Activated CD4-positive, alpha-beta T cell treated with anti-CD3 and anti-CD28 coated beads, Interleukin-2, amount 10 ng/mL, durations not matched to agents 24 days and 14 days (primary cell): Measurements from ENCODE around the gene ANXA4. TPM values are rescaled to one million over a fixed set of nuclear protein-coding genes. Genes with fewer than 3 reads are reported as not detected.
A peak's percentile ranks its signal among the peaks of the same experiment; 100 is the strongest.

Experiments used
- DNase-seq: peaks from one replicate; pipeline ENCODE4 v3.0.0; 2022
- H3K27ac Mint-ChIP-seq: one replicate; pipeline ENCODE4 v1.8.0; 2022; ENCODE audit warnings: mild to moderate bottlenecking, mixed read lengths
- H3K27me3 Mint-ChIP-seq: one replicate; pipeline ENCODE4 v1.8.0; 2022; ENCODE audit warnings: mixed read lengths
- H3K36me3 Mint-ChIP-seq: one replicate; pipeline ENCODE4 v1.8.0; 2022; ENCODE audit warnings: low read depth, mild to moderate bottlenecking, mixed read lengths
- H3K4me1 Mint-ChIP-seq: one replicate; pipeline ENCODE4 v1.8.0; 2021; ENCODE audit warnings: mixed read lengths
- H3K4me3 Mint-ChIP-seq: one replicate; pipeline ENCODE4 v1.8.0; 2022; ENCODE audit warnings: mild to moderate bottlenecking, moderate library complexity, mixed read lengths
- H3K9me3 Mint-ChIP-seq: one replicate; pipeline ENCODE4 v1.8.0; 2021; ENCODE audit warnings: mixed read lengths
- intact Hi-C: fragments of 100-400 bp; cut with micrococcal nuclease; formaldehyde crosslinking; loops from one replicate; pipeline ENCODE4 v1.15.1; 2023
- total RNA-seq: library from RNA; stranded (reverse); gene quantifications from 2 replicates; pipeline ENCODE4 v1.2.3, GENCODE V29; 2022

ANXA4 gene
- total RNA-seq, 1 donor from 2014 or later: 47.4 TPM

DNA sequence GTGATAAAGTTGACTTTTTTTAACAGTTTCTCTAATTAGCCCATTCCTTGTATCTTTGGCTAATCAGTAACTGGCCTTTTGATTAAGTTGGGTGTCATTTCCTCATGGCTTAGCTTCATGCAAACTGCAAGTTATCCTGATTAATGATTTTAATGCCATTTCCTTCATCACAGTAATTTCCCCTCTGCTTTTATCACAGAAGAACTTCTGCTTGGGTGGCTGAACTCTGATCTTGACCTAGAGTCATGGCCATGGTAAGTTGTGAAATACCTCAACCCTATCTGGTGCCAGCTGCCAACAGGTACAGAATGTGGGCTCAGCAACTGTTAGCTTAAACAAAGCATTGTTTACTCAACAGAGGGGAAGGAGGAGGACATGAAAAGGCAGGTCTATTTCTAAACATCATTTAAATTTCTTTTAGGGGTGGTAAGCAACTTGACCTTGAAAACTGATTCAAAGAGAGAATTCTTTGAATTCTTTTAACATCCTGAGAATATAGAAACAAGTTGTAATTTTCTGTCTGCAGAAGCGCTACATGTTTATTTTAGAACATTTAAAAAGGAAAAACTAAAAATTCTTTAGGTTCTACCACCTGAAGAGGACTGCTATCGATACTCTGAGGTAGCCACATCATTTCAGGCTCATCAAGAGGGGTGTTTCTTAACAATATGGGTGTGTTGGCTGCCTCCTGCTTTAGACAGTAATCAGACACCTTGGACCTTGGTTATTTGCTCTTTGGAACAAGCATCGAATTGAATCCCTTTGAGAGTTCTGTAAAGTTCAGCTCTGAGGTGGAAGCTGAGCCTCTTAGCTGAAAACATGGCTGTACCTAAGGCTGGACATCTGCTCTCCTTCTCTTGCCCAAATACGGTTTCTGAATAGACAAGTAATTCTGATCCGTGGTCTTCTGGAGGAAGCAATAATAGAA, 39.7 kb downstream of the ANXA4 start:
- intact Hi-C loops: no loop called here
- Mint-ChIP-seq H3K27me3 (no peaks in the 10 kb centered on the region), H3K4me1 (peaks cover 9% of the 10 kb centered on the region), H3K27ac (no peak overlapping the region), H3K9me3 (peaks cover 3% of the 10 kb centered on the region), H3K36me3 (peaks cover 16% of the 10 kb centered on the region), H3K4me3 (no peak overlapping the region)
- DNase-seq: no peak

DNA sequence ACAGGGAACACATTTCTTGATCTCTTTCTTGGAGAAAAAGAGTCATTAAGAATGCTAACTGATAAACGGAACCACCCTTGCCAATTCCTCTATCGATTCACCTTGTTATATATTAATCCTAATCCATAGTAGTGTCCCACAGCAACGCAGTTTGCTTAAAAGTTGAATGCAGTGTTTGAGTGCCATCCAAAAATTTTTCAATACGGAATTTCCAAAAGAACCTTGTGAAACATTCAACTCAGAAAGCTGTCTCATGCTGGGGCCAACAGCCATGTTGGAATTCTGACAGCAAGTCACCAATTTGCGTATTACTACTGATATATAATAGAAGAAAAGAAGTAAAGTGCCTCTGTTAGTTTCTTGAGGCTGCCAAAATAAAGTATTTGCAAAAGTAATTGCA, 42.3 kb downstream of the ANXA4 start:
- Mint-ChIP-seq H3K27me3 (no peaks in the 10 kb centered on the region), H3K4me1 (peaks cover 10% of the 10 kb centered on the region), H3K36me3 (peaks cover 27% of the 10 kb centered on the region), H3K9me3 (no peaks in the 10 kb centered on the region), H3K4me3 (no peak overlapping the region), H3K27ac (no peak overlapping the region)
- no peak for DNase-seq
- intact Hi-C loops: no loop called here

DNA sequence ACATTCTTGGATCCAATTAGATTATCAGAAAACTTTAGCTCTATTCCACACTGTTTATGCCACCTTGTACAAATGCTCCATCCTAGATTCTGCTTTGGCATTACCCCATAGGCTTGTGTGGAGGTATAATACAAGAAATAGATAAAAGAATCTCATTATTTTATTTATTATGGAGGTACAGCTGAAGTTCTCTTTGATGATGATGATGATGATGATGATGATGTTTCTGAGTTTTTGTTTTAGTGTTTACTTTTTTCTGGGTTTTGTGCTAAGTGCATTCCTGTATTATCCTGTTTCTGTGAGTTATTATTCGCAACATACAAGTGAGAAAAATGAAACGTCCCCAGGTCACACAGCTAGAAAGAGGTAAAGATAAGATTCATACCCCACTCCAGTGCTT, 43.4 kb downstream of the ANXA4 start:
- no peaks in the 10 kb centered on the region for H3K9me3 Mint-ChIP-seq
- H3K27me3 Mint-ChIP-seq: no peaks in the 10 kb centered on the region
- no peak overlapping the region for H3K27ac Mint-ChIP-seq
- H3K4me3 Mint-ChIP-seq: no peak overlapping the region
- peaks cover 12% of the 10 kb centered on the region for H3K4me1 Mint-ChIP-seq
- intact Hi-C loops: no loop called here
- peaks cover 36% of the 10 kb centered on the region for H3K36me3 Mint-ChIP-seq
- DNase-seq: no peak

DNA sequence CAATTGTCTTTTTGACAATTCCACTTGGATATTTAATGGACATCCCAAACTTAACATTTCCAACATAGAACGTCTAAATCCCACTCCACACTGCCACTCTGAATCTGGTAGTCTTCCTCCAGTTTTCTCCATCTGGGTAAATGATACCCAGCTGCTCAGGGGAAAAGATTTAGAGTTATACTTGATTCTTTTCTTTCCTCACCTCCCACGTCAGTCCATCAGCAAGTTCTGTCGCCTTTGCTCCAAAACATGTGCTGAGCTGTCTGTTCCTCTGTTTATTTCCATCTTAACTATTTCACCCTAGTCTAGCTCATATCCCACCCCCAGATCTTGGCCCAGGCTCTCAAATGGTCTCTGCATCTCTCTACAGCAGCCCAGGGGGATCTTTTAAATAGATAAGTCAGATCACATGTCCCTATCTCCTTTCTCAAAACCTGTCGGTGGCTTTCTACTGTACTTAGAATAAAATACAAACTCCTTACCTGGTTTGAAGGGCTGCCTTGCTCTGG, 44.2 kb downstream of the ANXA4 start:
- Mint-ChIP-seq H3K27me3 (no peaks in the 10 kb centered on the region), H3K36me3 (peaks cover 36% of the 10 kb centered on the region), H3K27ac (no peak overlapping the region), H3K4me1 (peaks cover 12% of the 10 kb centered on the region), H3K9me3 (no peaks in the 10 kb centered on the region), H3K4me3 (no peak overlapping the region)
- DNase-seq: no peak
- intact Hi-C loops: no loop called here

- Mint-ChIP-seq H3K27me3 (no peaks in the 10 kb centered on the region), H3K27ac (no peak overlapping the region), H3K9me3 (no peaks in the 10 kb centered on the region), H3K36me3 (peaks cover 33% of the 10 kb centered on the region), H3K4me3 (no peak overlapping the region), H3K4me1 (peaks cover 11% of the 10 kb centered on the region)
- intact Hi-C loops: no loop called here
- DNase-seq: no peak
Observed at GRCh38 chr2:69789175-69789721, 47.3 kb downstream of the ANXA4 start.

GRCh38 chr2:69789772-69790600, 48.1 kb downstream of the ANXA4 start:
- intact Hi-C loops: no loop called here
- peak overlapping the region; percentile 58 for H3K4me3 Mint-ChIP-seq
- H3K27ac Mint-ChIP-seq: peak overlapping the region; percentile 53
- H3K27me3 Mint-ChIP-seq: no peaks in the 10 kb centered on the region
- no peaks in the 10 kb centered on the region for H3K9me3 Mint-ChIP-seq
- peaks cover 11% of the 10 kb centered on the region for H3K4me1 Mint-ChIP-seq
- no peak for DNase-seq
- H3K36me3 Mint-ChIP-seq: peaks cover 31% of the 10 kb centered on the region

DNA sequence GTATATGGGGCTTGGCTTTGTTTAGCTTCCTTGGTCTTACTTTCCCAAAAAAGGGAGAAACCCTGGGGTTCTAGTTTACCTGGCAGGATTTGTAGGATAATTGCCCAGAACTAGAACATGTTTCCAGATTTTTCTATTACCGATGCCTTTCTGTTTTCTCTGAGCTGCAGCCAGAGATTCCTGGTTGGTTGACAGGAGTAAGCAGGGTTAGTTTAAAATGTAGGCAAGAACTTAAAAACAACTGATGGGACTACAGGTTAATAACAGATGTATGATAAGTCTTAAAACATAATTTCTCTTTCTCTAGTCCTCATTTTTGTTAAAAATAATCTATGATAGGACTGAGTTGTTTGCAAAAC, 48.6 kb downstream of the ANXA4 start:
- H3K9me3 Mint-ChIP-seq: no peaks in the 10 kb centered on the region
- intact Hi-C loops: no loop called here
- H3K36me3 Mint-ChIP-seq: peaks cover 29% of the 10 kb centered on the region
- H3K4me1 Mint-ChIP-seq: peaks cover 11% of the 10 kb centered on the region
- no peak for DNase-seq
- no peaks in the 10 kb centered on the region for H3K27me3 Mint-ChIP-seq
- H3K4me3 Mint-ChIP-seq: no peak overlapping the region
- H3K27ac Mint-ChIP-seq: no peak overlapping the region

GRCh38 chr2:69791045-69791444, 49.1 kb downstream of the ANXA4 start:
- Mint-ChIP-seq H3K27me3 (no peaks in the 10 kb centered on the region), H3K4me3 (no peak overlapping the region), H3K9me3 (no peaks in the 10 kb centered on the region), H3K27ac (no peak overlapping the region), H3K4me1 (peaks cover 11% of the 10 kb centered on the region), H3K36me3 (peaks cover 26% of the 10 kb centered on the region)
- no peak for DNase-seq
- intact Hi-C loops: no loop called here

DNA sequence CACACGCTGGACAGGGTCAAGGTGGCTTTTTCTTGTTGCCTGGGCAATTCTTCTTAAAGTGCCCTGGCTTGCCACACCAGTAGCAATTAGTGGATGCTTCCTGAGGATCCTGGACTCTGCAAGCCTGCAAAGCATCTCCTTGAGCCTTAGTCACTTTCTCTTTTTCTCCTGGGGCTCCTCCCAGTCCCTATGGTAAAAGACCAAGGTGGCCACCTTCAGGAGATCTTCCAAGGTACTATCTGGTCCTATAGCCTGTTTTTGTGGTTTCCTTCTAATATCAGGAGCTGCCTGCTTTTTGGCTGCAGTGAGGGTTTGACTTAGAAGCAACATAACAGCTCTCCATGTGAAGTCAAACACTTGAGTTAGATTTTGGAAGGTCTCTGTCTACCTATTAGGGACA, 54.2 kb downstream of the ANXA4 start:
- H3K27ac Mint-ChIP-seq: no peak overlapping the region
- intact Hi-C loops: no loop called here
- H3K9me3 Mint-ChIP-seq: no peaks in the 10 kb centered on the region
- H3K27me3 Mint-ChIP-seq: no peaks in the 10 kb centered on the region
- H3K36me3 Mint-ChIP-seq: peaks cover 8% of the 10 kb centered on the region
- peaks cover 17% of the 10 kb centered on the region for H3K4me1 Mint-ChIP-seq
- DNase-seq: no peak
- H3K4me3 Mint-ChIP-seq: no peak overlapping the region

DNA sequence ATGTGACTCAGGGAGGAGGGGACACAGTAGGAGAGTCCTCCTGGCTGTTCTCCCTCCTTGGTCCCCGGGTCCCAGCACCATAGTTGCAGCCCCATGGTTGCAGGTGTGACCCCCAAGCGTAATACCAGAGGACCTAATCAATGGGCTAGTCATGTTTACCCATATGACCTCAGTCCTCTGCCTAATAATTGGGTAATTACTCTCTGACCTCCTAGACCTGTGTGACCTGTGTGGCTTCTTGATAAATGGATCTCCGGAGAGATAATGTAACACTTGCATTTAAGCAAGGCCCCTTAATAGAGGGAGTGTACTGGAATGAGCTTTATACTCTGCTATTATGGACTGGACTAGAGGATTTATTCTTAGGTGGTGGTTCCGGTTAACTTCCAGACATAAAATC, 55.3 kb downstream of the ANXA4 start:
- Mint-ChIP-seq H3K27me3 (no peaks in the 10 kb centered on the region), H3K36me3 (peaks cover 11% of the 10 kb centered on the region), H3K9me3 (no peaks in the 10 kb centered on the region), H3K27ac (no peak overlapping the region), H3K4me1 (peaks cover 20% of the 10 kb centered on the region), H3K4me3 (no peak overlapping the region)
- intact Hi-C loops: no loop called here
- DNase-seq: no peak

GRCh38 chr2:69797836-69798289, 55.9 kb downstream of the ANXA4 start:
- H3K4me1 Mint-ChIP-seq: peaks cover 20% of the 10 kb centered on the region
- H3K36me3 Mint-ChIP-seq: peaks cover 13% of the 10 kb centered on the region
- intact Hi-C loops: no loop called here
- H3K9me3 Mint-ChIP-seq: no peaks in the 10 kb centered on the region
- no peak for DNase-seq
- H3K27me3 Mint-ChIP-seq: no peaks in the 10 kb centered on the region
- H3K4me3 Mint-ChIP-seq: no peak overlapping the region
- no peak overlapping the region for H3K27ac Mint-ChIP-seq

- DNase-seq: no peak
Observed at GRCh38 chr2:69798290-69798908, 56.5 kb downstream of the ANXA4 start.

DNA sequence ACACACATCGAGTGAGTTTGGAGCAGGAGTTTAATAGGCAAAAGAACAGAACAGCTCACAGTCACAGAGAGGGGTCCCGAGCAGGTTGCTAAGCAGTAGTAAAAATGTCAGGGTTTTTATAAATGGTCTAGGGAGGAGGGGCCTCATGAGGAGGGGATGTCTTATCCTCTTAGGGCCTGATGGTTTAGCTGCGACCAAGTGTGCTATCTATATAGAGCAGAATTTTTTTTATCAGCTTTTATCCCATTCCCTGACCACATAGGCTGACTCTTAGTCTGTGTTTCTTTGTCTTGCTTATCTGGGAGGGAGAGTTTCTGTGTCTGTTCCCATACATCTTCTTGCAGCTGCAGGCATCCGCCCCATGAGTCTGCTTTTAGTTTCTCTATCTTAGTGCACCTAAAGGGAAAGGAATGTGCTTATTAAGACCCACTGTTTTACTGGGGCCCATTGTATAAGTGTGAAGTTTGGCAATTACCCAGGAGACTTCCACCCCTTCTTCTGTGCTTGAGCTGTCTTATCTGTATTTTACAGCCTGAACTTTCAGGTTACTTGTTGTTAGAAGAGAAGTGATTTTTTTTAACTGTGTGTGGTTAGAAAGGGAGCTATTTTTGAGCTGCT, 57.1 kb downstream of the ANXA4 start:
- no peaks in the 10 kb centered on the region for H3K27me3 Mint-ChIP-seq
- H3K4me1 Mint-ChIP-seq: peaks cover 26% of the 10 kb centered on the region
- peaks cover 18% of the 10 kb centered on the region for H3K36me3 Mint-ChIP-seq
- intact Hi-C loops: no loop called here
- H3K4me3 Mint-ChIP-seq: no peak overlapping the region
- no peak for DNase-seq
- no peaks in the 10 kb centered on the region for H3K9me3 Mint-ChIP-seq
- H3K27ac Mint-ChIP-seq: no peak overlapping the region

More at GRCh38 chr2:69798290-69798908, 56.5 kb downstream of the ANXA4 start:
- peaks cover 15% of the 10 kb centered on the region for H3K36me3 Mint-ChIP-seq
- peaks cover 23% of the 10 kb centered on the region for H3K4me1 Mint-ChIP-seq
- H3K4me3 Mint-ChIP-seq: no peak overlapping the region
- H3K27me3 Mint-ChIP-seq: no peaks in the 10 kb centered on the region
- intact Hi-C loops: no loop called here
- H3K9me3 Mint-ChIP-seq: no peaks in the 10 kb centered on the region
- H3K27ac Mint-ChIP-seq: no peak overlapping the region
